Mononuclear cell (primary cell): ENCODE data around the gene MAFB. TPM values are rescaled to one million over a fixed set of nuclear protein-coding genes. Genes with fewer than 3 reads are reported as not detected.

ENCODE experiments used
- H3K27me3 ChIP-seq: 2 replicates; pipeline ENCODE4 v1.6.0; 2011; ENCODE audit warnings: low read length, control low read depth; ENCODE audit not compliant: insufficient read depth
- H3K4me1 ChIP-seq: 2 replicates; pipeline ENCODE4 v1.5.1; 2011; ENCODE audit warnings: mild to moderate bottlenecking, low read length, control low read depth; ENCODE audit not compliant: insufficient read depth
- H3K4me3 ChIP-seq: 2 replicates; pipeline ENCODE4 v1.5.1; 2011; ENCODE audit warnings: mild to moderate bottlenecking, low read length, moderate library complexity
- H3K9me3 ChIP-seq: 2 replicates; pipeline ENCODE4 v1.5.1; 2011; ENCODE audit warnings: low read depth, mild to moderate bottlenecking, control low read depth, low read length
- total RNA-seq: library from RNA; depleted of rRNA; stranded (reverse); fragments of >200 nt; gene quantifications from one replicate; pipeline ENCODE4 v1.2.3, GENCODE V29; 2012

The MAFB gene
- total RNA-seq, 1 donor, result 122 TPM

DNA sequence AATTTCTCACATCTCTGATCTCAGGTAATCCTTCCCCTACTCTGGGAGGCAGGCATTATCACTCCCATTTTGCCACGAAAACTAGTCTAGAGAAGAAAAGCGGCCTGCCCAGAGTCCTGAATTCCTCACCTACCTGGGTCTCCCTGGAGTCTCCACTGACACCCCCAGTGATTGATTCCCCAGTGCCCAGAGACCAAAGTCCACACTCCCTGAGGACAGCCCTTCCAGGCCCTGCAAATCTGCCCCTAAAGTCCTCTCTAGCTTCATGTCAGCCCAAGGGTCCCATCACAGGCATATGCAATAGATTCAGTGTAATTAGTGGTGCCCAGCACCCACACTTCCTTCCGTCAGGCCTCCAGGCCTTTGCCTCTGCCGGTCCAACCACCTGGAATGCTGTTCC is 47.2 kb downstream of the MAFB start:
- Histone ChIP-seq H3K4me3 (no peak overlapping the region), H3K4me1 (peaks cover 5% of the 10 kb centered on the region), H3K27me3 (no peaks in the 10 kb centered on the region), H3K9me3 (no peaks in the 10 kb centered on the region)

- no peak overlapping the region for H3K4me3 ChIP-seq
- no peaks in the 10 kb centered on the region for H3K27me3 ChIP-seq
- no peaks in the 10 kb centered on the region for H3K9me3 ChIP-seq
- peaks cover 5% of the 10 kb centered on the region for H3K4me1 ChIP-seq
These were observed 47.8 kb downstream of the MAFB start for GRCh38 chr20:40641202-40641601.

DNA sequence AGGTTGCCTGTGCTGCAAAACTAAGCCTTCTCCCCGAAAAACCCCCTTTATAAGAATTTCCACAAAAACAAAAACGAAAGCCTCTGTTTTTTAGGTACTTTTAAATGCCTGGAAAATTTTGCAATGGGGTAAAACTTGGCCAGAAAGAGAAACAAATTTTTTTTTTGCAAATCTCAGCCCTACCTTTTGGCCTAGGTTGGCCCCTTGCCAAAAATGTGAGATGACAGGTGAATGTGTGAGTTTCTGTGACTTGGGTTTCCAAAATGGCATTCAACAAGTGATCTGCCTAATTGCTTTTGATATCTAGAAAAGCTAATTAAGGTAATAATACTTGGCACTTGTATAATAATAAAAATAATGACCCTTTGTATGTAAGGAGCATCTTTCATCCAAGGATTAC is 48.4 kb downstream of the MAFB start:
- Histone ChIP-seq H3K4me3 (no peak overlapping the region), H3K9me3 (no peaks in the 10 kb centered on the region), H3K4me1 (peaks cover 5% of the 10 kb centered on the region), H3K27me3 (no peaks in the 10 kb centered on the region)

GRCh38 chr20:40639676-40640355 is 49.2 kb downstream of the MAFB start:
- Histone ChIP-seq H3K9me3 (no peaks in the 10 kb centered on the region), H3K27me3 (no peaks in the 10 kb centered on the region), H3K4me1 (peaks cover 5% of the 10 kb centered on the region), H3K4me3 (no peak overlapping the region)

DNA sequence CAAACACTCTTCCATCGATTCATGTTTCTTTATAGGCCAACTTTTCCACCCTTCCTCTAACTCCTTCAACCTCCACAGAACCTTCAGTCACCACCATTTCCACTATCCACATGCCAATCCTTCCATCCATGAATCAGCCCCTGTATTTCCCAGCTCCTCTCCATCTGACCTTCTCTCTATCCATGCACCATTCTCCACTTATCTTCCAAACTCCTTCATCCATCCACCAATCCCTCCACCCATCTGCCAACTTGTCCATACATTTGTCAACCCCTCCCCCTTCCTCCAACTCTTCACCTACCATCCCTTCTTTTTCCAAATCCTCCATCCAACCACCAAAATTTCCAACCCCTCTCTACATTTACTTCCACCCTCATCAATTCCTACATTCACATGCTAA is 49.9 kb downstream of the MAFB start:
- H3K4me1 ChIP-seq, result peaks cover 5% of the 10 kb centered on the region
- no peaks in the 10 kb centered on the region for H3K9me3 ChIP-seq

DNA sequence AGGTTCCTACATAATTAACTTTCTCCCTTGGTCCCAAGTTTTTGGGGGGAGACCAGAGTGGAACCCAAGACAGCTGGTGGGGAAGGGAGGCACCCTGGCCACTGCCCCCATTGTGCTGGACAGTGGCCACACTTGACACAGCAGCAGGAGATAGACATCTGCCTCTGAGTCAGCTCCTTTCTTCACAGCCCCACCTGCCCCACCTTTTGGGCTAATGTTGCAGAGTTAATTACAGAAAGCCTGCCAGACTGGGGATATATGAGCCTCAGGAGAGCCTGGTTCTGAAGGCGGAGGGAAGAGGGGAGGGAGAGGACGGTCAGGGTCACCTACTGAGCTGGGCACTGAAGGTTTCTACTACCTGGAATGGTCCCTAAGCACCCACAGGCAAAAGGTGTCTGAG is 50.6 kb downstream of the MAFB start:
- Histone ChIP-seq H3K4me3 (no peak overlapping the region), H3K4me1 (peaks cover 5% of the 10 kb centered on the region), H3K9me3 (no peaks in the 10 kb centered on the region), H3K27me3 (no peaks in the 10 kb centered on the region)

More for the DNA sequence above, 49.9 kb downstream of the MAFB start:
- Histone ChIP-seq H3K4me3 (no peak overlapping the region), H3K27me3 (no peaks in the 10 kb centered on the region)

- no peak overlapping the region for H3K4me3 ChIP-seq
- no peaks in the 10 kb centered on the region for H3K9me3 ChIP-seq
- H3K27me3 ChIP-seq, result no peaks in the 10 kb centered on the region
- peaks cover 5% of the 10 kb centered on the region for H3K4me1 ChIP-seq
These were observed 51.9 kb downstream of the MAFB start for GRCh38 chr20:40637176-40637575.

DNA sequence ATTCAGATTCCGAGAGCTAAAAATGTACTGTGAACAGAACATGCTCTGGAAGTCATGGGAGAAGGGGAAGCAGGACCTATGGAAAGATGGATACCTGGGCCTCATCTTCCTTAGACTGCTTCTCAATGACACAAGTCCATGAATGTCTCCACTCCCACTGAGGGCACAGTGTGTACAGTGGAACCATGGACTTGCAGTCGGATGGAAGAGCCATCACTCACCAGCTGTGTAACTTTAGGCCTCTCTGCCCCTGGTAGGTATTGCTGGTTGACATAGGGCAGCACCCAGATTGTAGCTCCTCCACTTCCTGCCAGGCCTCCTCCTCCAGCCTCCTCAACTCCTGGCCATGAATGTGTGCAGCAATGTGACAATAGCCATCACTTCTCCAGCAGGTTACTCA is 52.5 kb downstream of the MAFB start:
- no peak overlapping the region for H3K4me3 ChIP-seq
- no peaks in the 10 kb centered on the region for H3K9me3 ChIP-seq
- H3K4me1 ChIP-seq, result peaks cover 5% of the 10 kb centered on the region
- no peaks in the 10 kb centered on the region for H3K27me3 ChIP-seq

GRCh38 chr20:40635971-40636370 is 53.1 kb downstream of the MAFB start:
- Histone ChIP-seq H3K9me3 (no peaks in the 10 kb centered on the region), H3K4me3 (no peak overlapping the region), H3K4me1 (peaks cover 2% of the 10 kb centered on the region), H3K27me3 (no peaks in the 10 kb centered on the region)
